HL-60 (cell line): Measurements from ENCODE around the gene PDAP1.

Source experiments
- DNase-seq, 2 experiments: peaks; one replicate each; pipeline ENCODE4 v3.0.0-alpha.2; 2010 to 2020; ENCODE audit warnings: low read depth in 1 of 2, low spot score in 1 of 2
- H3K27ac ChIP-seq: fragments of 250-450 bp; sonication (Bioruptor Pico); replicated peaks from 2 replicates; pipeline ENCODE4 v1.5.1; 2020; ENCODE audit warnings: mild to moderate bottlenecking, moderate library complexity
- H3K27me3 ChIP-seq: fragments of 250-450 bp; sonication (Bioruptor Pico); 2 replicates; pipeline ENCODE4 v1.5.1; 2021; ENCODE audit warnings: mild to moderate bottlenecking, moderate library complexity; ENCODE audit not compliant: insufficient read depth, poor library complexity, severe bottlenecking
- H3K4me3 ChIP-seq: replicated peaks from 2 replicates; pipeline ENCODE4 v1.5.1; 2011; ENCODE audit warnings: mild to moderate bottlenecking, control low read depth, low read length; ENCODE audit not compliant: insufficient read depth
- CTCF ChIP-seq: IDR thresholded peaks from one replicate; pipeline ENCODE4 v1.5.1; 2011; ENCODE audit warnings: low read length, control low read depth, inconsistent platforms; ENCODE audit not compliant: insufficient read depth
- GABPA ChIP-seq: IDR thresholded peaks from 2 replicates; pipeline ENCODE4 v1.6.1; 2012; ENCODE audit warnings: low read depth
- POLR2AphosphoS5 ChIP-seq: IDR thresholded peaks from 2 replicates; pipeline ENCODE4 v1.6.1; 2012; ENCODE audit warnings: low read depth
- REST ChIP-seq: IDR thresholded peaks from 2 replicates; pipeline ENCODE4 v1.6.1; 2012; ENCODE audit warnings: low read depth; ENCODE audit not compliant: insufficient replicate concordance
- SPI1 ChIP-seq: IDR thresholded peaks from 2 replicates; pipeline ENCODE4 v1.6.1; 2012; ENCODE audit warnings: low read depth, mild to moderate bottlenecking, borderline replicate concordance

The PDAP1 gene

GRCh38 chr7:99369767-99370391 is 38.5 kb downstream of the PDAP1 start:
- Histone ChIP-seq H3K4me3 (no peak overlapping the region), H3K27me3 (no peaks in the 10 kb centered on the region), H3K27ac (no peak overlapping the region)
- no peak for DNase-seq
- no peak for TF ChIP-seq GABPA
- no peak for TF ChIP-seq POLR2AphosphoS5
- no peak for TF ChIP-seq REST
- no peak for TF ChIP-seq CTCF
- no peak for TF ChIP-seq SPI1

- DNase-seq, result no peak
- H3K27ac ChIP-seq, result no peak overlapping the region
- no peak overlapping the region for H3K4me3 ChIP-seq
- H3K27me3 ChIP-seq, result no peaks in the 10 kb centered on the region
- TF ChIP-seq REST, result no peak
- no peak for TF ChIP-seq SPI1
- TF ChIP-seq GABPA, result no peak
- TF ChIP-seq POLR2AphosphoS5, result no peak
- no peak for TF ChIP-seq CTCF
Measured at GRCh38 chr7:99368750-99369389, 39.5 kb downstream of the PDAP1 start.

GRCh38 chr7:99366646-99367045 is 41.8 kb downstream of the PDAP1 start:
- Histone ChIP-seq H3K27me3 (no peaks in the 10 kb centered on the region), H3K27ac (no peak overlapping the region), H3K4me3 (no peak overlapping the region)
- DNase-seq, result no peak
- no peak for TF ChIP-seq SPI1
- no peak for TF ChIP-seq CTCF
- no peak for TF ChIP-seq POLR2AphosphoS5
- no peak for TF ChIP-seq GABPA
- TF ChIP-seq REST, result no peak
